ENCODE measurements around the gene THBS2.
"Not testable (repeated sequence)": the region's sequence is repeated elsewhere in the genome, so short reads cannot be mapped to it uniquely, and the experiment has no call there.

The THBS2 gene

GRCh38 chr6:169208011-169208410 is 45.6 kb downstream of the THBS2 start:
- no peak for DNase-seq

DNA sequence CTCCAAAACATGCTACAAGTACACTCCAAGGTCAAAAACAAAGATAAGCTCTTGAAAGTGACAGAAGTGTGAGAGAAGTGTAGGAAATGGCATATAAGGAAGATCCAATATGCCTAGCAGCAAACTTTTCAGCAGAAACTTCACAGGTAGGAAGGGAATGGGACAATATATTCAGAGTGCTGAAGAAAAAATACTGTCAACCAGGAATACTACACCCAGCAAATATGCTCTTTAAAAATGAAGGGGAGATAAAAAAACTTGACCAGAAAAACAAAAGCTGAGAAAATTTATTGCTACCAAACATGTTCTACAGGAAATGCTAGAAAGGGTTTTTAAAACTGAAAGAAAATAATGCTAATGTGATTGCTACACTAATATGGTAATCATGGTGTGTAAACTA is 46.2 kb downstream of the THBS2 start:
- no peak for DNase-seq

GRCh38 chr6:169205176-169206160 is 48.2 kb downstream of the THBS2 start:
- no peak for DNase-seq

DNA sequence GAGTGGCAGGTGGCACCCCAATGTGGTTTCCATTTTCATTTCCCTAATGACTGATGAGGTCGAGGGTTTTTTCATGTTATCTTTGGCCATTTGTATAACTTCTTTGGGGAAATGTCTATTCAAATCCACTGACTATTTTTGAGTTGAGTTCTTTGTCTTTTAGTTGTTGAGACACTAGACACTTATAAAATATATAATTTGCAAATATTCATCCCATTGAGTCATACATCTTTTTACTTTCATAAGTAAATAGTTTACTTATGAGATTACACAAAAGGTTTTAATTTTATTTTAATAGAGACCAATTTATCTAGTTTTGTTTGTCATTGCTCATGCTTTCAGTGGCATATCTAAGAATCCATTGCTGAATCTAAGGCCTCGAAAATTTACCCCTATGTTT is 49.5 kb downstream of the THBS2 start:
- no peak for DNase-seq

GRCh38 chr6:169201985-169202384 is 51.7 kb downstream of the THBS2 start:
- no peak for DNase-seq

GRCh38 chr6:169200893-169201514 is 52.6 kb downstream of the THBS2 start:
- DNase-seq = no peak

DNA sequence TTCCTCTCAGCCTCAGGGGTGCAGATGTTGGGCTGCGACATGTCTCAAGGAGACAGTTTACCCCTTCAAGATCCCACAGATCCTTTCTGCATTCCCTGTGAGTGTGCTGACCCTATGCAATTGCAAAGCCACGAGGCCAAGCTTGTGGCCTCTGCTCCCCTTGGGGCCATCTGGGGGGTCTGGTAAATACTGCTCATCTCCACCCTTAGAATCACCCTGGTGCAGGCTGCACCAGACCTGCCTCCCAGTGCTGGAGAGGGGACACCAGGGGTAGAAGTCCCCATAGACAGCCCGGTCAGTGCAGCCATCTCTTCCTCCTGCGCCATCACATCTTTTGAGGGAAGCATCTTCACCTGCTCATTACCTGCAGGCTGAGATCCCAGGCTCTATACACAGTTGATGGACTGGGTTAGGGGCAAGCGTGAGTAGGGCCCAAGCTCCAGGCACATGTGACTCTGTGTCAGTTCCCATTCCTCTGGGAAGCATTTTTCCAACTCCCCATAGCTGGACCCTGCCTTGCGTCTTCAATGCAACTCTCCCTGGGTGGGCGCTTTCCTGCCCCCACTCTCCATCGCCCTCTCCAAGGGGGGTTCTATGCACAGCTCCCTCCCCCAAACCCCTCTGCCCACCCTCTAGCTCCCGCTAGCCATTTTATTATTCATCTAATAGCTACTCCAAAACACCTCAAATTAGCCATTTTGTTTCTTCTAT is 53.9 kb downstream of the THBS2 start:
- no peak for DNase-seq

- no peak for DNase-seq
Measured at GRCh38 chr6:169198885-169199284, 54.8 kb downstream of the THBS2 start.

- not testable (repeated sequence) for DNase-seq
Measured at GRCh38 chr6:169197929-169198328, 55.7 kb downstream of the THBS2 start.

GRCh38 chr6:169196279-169196678 is 57.4 kb downstream of the THBS2 start:
- not testable (repeated sequence) for DNase-seq

DNA sequence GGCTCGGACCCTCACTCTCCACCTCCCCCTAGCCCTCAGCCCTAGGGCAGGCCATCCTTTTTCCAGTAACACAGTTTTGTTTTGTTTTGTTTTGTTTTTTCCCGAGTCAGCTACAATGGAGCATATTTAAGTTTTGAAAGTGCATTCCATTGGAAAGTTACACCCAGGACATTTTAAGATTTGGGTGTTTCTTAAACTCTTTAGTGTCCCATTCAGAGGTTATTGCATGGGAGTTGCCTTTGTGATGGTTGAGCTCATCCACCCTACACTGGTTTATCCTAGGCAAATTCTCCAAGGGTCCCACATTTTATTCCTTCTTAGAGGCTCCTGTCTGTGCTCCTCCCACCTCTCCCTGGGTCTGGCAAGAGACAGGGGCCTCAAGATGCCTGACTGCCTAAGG is 58.9 kb downstream of the THBS2 start:
- no peak for DNase-seq

GRCh38 chr6:169190970-169191369 is 62.7 kb downstream of the THBS2 start:
- no peak for DNase-seq

DNA sequence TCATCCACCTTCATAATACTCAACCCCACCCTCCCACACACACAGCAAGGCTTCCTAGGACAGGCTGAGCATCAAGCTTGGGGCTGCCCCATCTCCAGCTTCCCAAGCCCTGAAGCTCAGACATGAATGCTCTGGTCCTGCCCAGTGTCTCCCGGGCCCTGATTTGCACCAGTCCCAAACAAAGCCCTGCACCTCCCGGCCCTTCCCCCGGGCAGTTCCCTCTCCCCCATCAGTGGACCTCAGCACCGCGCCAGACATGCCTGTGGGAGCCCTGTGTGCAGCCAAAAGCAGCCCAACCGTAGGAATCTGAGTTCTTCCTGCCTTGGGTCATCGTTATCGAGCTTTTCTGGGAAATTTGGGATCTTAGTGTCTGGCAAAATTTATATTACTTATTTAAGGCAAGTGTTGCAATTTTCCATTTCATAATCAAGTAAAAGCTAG is 63.5 kb downstream of the THBS2 start:
- no peak for DNase-seq

DNA sequence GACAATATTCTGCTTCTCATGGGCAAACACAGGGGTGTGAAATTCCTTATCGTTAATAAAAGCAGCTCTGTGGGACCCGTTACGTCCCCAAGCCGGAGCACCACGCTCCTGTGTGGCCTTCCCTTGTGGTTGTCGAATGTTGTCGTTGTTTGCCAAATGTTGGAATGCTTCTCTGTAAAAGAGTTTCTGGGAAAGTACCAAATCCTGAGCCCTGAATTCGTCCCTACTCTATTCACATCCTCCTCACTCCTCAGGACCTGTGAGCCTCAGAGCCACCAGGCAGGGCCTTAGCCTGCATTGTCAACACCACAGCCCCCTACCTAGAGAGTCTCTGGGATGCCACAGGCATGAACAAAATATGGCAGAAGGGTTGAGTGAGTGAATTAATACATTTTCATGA is 64.0 kb downstream of the THBS2 start:
- no peak for DNase-seq

GRCh38 chr6:169189182-169189581 is 64.5 kb downstream of the THBS2 start:
- no peak for DNase-seq

GRCh38 chr6:169188475-169188874 is 65.2 kb downstream of the THBS2 start:
- no peak for DNase-seq

GRCh38 chr6:169188051-169188470 is 65.6 kb downstream of the THBS2 start:
- no peak for DNase-seq

- DNase-seq = no peak
Measured at GRCh38 chr6:169186496-169187169, 67.0 kb downstream of the THBS2 start.

- no peak for DNase-seq
Measured at GRCh38 chr6:169185692-169186485, 67.8 kb downstream of the THBS2 start.

DNA sequence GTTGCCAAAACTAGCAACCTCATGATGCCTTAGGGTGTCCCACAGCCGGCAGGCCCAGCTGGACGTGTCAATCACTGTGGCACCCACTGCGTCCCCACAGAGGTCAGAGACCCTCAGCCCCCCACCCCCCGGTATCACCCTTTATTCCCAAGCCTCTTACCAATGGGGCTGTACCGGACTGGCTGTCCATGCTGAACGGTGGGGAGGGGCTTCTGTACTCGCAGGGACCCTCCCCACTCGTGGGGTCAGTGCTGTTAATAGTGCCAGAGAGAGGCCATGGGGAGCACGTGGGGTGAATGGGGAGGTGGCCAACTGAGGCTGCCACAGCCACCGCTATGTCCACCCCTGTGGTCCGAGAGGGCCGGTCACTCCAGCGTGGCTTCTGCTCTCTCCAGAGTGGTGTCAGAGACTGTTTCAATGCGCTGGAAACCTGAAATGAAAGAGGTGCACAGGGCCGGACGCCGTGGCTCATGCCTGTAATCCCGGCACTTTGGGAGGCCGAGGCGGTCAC is 68.6 kb downstream of the THBS2 start:
- DNase-seq = no peak

GRCh38 chr6:169184419-169184818 is 69.2 kb downstream of the THBS2 start:
- DNase-seq = no peak
